PFSK-1 (cell line): ENCODE measurements around the gene TMEM120B.

ENCODE experiments used
- POLR2AphosphoS5 ChIP-seq: IDR thresholded peaks from 2 replicates; pipeline ENCODE4 v1.6.1; 2012; ENCODE audit warnings: low read depth, mild to moderate bottlenecking, control low read depth, low read length, moderate library complexity
- SIN3A ChIP-seq: IDR thresholded peaks from 2 replicates; pipeline ENCODE4 v1.6.1; 2012; ENCODE audit warnings: mild to moderate bottlenecking, low read length, moderate library complexity, borderline replicate concordance; ENCODE audit not compliant: insufficient read depth
- TAF1 ChIP-seq: IDR thresholded peaks from 2 replicates; pipeline ENCODE4 v1.6.1; 2012; ENCODE audit warnings: low read length, control low read depth, borderline replicate concordance; ENCODE audit not compliant: insufficient read depth

DNA sequence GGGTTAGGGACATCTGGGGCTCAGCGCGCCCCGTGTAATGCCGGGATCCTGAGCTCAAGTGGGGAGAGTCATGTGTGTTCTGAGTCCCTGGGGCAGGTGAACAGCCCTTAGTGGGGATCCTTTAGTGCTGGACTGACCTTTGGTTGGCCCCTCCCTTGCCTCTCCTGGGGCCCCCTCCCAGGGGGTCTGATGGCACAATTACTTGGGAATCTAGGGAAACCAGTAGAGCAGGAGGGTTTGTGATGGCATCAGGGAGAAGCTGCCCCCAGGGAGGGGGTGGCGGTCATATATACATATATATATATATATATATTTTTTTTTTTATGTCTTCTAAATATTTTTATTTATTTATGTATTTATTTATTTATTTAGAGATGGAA, 43.0 kb upstream of the TMEM120B start, which contains the start of gene MORN3:
- TF ChIP-seq TAF1 = no peak
- no peak for TF ChIP-seq SIN3A
- TF ChIP-seq POLR2AphosphoS5 = no peak
